Hindlimb muscle (tissue), 1 donor: Measurements from ENCODE around the gene RYR3. TPM values are rescaled to one million over a fixed set of nuclear protein-coding genes. Genes with fewer than 3 reads are reported as not detected.

ENCODE experiments used
- DNase-seq: peaks from one replicate; pipeline ENCODE4 v3.0.0-alpha.2; 2013
- polyA plus RNA-seq: library from polyadenylated mRNA; unstranded; fragments of 120-200 nt; gene quantifications from one replicate; pipeline ENCODE4 v1.2.1, GENCODE V29; 2013; ENCODE audit not compliant: insufficient read length

Gene RYR3
- polyA plus RNA-seq, 1 donor = 48.3 TPM

- no peak for DNase-seq
Observed at GRCh38 chr15:33384307-33384706, 73.5 kb downstream of the RYR3 start.

GRCh38 chr15:33392453-33392852, 81.7 kb downstream of the RYR3 start:
- no peak for DNase-seq

DNA sequence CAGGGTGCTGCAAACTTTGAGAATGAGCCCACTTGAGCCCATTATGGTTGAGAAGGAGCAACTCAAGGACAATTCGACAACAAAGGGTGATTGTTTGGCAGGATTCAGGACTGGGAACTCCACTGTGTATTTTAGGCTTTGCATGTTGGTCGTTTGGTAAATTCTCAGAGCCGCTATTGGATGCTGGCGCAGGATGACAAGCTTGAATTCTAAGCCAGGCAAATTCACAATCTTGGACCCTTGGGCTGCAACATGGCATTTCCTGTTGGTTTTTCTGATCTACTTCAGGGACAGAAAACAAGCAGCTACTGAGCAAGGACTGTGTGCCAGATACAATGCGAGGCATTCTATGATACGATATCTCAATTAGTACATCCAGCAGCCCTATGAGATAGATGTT, 82.8 kb downstream of the RYR3 start:
- DNase-seq = no peak

GRCh38 chr15:33395321-33395720, 84.6 kb downstream of the RYR3 start:
- DNase-seq = no peak

DNA sequence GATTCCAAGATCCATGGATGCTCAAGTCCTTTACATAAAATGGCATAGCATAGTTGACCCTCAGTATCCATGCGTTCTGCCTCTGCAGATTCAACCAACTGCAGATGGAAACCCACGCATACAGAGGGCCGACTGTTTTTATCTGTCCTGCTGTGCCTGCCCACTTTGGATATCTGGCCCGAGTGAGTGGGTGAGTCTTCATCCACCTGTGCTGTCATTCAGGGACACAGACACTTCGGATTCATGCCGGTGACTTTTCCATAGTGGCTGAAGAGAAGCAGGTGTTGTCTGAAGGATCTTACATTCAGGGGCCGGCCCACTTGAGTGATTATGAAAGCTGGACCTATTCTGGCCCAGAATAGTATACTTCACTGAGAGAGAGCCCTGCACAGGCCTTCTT, 85.1 kb downstream of the RYR3 start:
- DNase-seq = no peak

DNA sequence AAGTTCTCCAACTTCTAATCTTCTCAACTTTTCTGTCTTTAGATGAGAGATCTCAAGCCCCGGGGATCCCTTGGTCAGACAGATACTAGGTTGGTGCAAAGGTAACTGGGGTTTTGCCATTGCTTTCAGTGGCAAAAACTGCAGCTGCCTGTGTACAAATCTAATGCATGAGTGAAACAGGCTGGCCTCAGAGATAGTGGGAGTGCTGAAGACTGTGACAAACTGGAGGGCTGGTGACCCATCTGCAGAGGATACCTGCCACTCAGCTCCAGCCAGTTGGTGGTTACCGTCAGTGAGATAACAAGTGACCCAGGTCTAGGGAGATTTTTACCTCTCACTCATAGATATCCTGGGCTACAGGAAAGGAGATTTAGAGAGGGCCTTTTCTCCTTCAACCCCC, 85.7 kb downstream of the RYR3 start:
- no peak for DNase-seq

DNA sequence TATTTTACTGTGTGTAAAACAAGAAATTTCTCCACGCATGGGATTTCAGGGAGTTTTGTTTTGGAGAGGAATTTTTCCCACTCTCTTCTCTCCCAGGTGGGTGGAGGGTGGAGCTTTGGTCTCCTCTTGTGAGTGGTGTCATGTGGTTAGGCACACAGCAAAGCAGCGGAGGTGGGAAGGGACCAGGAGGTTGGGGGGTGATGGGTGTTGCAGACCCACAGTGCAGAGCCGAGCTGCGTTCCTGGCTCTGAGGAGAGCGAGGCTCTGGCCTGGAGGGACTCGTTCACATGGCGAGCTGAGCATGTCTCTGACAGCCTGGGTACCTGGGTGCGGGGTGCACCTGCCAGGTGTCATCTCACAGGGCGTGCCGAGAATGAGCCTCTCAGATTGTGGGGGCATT, 87.8 kb downstream of the RYR3 start:
- DNase-seq = no peak

DNA sequence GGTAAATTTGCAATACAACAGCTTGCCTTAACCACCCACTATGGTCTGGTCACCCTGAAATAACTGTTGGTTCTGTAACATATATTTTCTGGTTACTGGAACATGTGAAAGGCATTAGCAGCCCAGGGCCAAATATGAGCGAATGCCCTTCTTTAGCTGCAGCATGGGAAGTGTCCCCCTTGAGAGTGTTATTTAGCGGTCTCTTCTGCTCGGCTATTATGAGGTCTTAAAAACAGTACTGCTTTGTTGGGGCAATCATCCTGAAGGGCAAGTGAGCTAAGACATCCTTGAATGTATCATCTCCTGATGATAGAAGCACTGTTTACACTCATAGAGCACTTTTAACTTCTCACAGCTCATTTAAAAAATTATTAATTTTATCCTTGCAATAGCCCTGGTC, 90.2 kb downstream of the RYR3 start:
- DNase-seq = no peak

DNA sequence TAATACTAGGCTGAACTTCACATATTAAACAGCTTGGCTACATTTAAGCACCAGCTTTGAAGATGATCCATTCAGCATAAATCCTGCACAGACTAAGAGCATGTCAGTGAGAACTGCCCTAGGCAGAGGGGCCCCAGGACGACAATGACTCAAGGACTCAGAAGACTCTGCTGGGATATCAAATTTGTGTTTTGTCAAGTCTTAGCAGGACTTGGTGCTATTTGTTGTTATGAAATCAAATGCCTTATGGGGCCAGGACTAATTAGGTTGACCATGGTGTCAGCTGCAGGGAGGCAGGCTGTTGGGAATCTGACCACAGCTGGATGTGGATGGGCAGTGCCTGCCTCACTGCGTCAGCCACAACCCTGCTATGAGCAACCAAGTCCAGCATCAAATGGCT, 91.8 kb downstream of the RYR3 start:
- DNase-seq = peak; percentile 22

GRCh38 chr15:33405096-33405495, 94.3 kb downstream of the RYR3 start:
- DNase-seq = no peak

- no peak for DNase-seq
Observed at GRCh38 chr15:33411596-33412540, 101.1 kb downstream of the RYR3 start.

DNA sequence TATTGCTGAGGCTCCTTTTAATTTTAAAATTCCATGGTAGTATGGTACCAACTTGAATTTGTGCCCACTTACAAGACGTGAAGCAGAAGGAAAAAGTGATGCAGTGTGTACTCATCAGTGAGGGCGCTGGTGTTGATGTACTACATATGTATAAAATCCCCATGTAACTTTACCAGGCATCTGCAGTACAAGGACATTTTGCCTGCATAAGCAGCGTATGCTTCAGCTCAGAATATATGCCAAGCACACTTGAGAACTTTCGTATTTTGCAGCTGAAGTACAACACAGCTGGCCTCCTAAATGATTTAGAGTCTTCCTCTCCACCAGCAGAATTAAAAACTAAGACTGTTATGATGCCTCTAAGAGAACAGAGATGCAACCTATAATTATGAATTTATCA, 108.9 kb downstream of the RYR3 start:
- DNase-seq = no peak

DNA sequence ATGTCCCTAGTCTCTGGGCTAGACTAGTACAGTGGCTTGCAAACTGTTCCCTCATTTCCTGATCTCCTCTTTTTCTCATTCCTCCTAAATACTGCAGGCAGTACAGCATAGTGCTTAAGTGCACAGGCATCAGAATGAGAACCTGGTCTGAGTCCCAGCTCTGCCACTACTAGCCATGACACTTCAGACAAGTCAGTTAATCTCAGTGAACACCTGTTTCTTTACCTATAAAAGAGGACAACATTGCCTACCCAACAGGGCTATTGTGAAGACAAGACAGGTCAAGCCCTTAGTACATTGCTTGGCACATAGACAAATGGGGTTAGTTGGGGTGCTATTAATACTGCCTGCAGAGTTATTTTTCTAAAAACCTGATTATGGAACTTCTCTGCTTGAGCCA, 113.3 kb downstream of the RYR3 start:
- no peak for DNase-seq

- peak; percentile 7 for DNase-seq
Observed at GRCh38 chr15:33425142-33425541, 114.4 kb downstream of the RYR3 start.

DNA sequence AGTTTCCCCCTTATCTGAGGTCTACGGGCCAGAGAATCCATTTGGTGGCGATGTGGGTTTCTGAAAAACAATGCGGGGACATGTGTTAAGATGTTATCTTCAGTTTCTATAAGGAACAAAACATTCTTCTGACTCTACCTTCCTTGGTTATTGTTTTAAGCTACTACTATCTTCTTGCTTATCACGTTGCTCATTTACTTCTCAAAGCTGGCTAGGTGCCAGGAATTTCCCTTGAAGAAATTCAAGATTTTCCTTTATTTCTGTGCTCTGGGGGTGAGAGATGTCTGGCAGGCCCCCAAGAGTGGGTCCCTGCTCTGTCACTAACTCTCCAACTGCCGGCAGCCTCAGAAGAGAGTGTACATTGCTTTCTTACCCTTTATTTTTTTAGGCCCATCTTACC, 119.8 kb downstream of the RYR3 start:
- DNase-seq = no peak

GRCh38 chr15:33433821-33434220, 123.1 kb downstream of the RYR3 start:
- DNase-seq = no peak

DNA sequence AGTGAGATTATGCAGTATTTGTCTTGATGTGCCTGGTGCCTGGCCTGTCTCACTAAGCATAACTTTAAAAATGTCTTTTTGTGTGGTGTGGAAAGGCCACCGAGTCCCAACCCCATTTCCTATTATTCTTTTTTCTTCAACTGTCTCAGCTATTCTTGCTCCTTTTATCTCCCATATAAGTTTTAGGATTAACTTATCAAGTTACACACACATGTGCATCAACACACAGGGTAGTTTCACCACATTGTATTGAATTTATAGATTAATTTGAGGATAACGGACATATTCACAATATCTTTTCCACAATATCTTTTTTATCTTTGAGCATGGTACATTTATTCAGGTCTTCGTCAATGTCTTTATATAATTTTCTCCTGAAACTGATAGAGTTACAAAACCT, 127.6 kb downstream of the RYR3 start:
- DNase-seq = no peak

- DNase-seq = no peak
Observed at GRCh38 chr15:33440900-33441299, 130.1 kb downstream of the RYR3 start.

GRCh38 chr15:33442449-33442848, 131.7 kb downstream of the RYR3 start:
- no peak for DNase-seq

GRCh38 chr15:33443708-33444107, 132.9 kb downstream of the RYR3 start:
- no peak for DNase-seq

GRCh38 chr15:33445984-33446383, 135.2 kb downstream of the RYR3 start:
- DNase-seq = no peak

- no peak for DNase-seq
Observed at GRCh38 chr15:33448151-33448550, 137.4 kb downstream of the RYR3 start.

DNA sequence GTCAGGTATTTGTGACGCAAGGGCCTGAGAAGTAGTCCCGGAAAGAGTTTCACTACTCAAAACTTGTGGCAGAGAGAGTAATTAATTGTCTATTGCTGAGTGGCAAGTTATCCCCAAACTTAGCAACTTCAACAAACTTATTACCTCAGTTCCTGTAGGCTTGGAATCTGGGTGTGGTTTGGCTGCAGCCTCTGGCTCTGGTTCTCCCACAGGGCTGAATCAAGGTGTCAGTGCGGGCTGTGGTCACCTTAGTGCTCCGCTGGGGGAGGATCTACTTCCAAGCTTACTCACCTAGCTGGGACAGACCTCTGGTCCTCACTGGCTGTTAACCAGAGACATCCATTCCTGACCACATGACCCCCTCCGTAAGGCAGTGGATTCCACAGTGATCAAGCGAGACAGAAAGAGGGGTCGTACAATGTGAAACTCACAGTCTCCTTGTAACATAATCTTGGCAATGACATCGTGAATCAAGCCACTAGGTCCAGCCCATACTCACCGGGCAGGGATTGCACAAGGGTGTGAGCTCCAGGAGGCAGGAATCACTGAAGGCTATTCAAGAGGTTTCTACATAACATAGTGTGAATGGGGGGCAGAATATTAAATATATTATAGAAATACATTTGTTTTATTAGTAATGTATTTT, 138.3 kb downstream of the RYR3 start:
- DNase-seq = no peak

DNA sequence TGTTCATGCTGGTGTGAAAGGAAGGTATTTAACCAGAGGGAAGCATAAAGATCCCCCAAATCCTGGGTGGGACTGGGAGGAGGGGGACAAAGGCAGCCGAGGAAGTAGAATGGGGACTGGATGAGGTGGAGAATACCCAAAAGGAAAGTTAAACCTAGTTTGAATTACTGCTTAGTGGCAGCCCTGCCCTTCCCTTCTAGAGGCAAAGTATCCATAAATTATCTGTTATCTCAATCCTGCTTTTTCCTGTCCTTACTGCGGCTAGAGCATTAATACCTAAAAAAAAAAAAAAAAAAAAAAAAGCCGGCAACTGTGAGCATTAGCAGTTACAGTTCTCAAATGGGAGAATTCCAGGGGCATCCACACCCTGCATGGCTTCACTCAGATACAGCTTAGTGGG, 139.0 kb downstream of the RYR3 start:
- no peak for DNase-seq
